ENCODE measurements around the gene PROSER2.

The PROSER2 gene

DNA sequence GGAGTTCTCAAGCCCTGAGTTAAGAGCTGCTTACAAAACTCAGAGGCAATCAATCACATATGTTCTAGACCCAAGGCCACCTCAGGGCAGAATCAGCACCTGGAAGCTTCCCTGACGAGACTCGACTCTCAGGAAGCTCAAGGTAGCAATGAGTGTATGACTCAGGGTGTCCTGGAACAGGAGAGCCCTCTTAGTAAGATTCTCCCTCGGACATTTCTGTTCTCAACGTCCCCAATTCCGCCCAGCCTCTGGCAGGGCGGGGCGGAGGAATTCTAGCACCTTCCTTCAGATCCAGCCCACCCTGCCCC, 39.6 kb upstream of the PROSER2 start:
- TF ChIP-seq, protein P1, sequence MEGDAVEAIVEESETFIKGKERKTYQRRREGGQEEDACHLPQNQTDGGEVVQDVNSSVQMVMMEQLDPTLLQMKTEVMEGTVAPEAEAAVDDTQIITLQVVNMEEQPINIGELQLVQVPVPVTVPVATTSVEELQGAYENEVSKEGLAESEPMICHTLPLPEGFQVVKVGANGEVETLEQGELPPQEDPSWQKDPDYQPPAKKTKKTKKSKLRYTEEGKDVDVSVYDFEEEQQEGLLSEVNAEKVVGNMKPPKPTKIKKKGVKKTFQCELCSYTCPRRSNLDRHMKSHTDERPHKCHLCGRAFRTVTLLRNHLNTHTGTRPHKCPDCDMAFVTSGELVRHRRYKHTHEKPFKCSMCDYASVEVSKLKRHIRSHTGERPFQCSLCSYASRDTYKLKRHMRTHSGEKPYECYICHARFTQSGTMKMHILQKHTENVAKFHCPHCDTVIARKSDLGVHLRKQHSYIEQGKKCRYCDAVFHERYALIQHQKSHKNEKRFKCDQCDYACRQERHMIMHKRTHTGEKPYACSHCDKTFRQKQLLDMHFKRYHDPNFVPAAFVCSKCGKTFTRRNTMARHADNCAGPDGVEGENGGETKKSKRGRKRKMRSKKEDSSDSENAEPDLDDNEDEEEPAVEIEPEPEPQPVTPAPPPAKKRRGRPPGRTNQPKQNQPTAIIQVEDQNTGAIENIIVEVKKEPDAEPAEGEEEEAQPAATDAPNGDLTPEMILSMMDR (conservative IDR thresholded peaks at IDR 0.05; ENCODE audit: low read depth, low read length), result no peak
- no peak for DNase-seq (ENCODE audit: low read depth)
- no peak overlapping the region for H3K4me3 ChIP-seq (ENCODE audit: low read depth, low read length)

DNA sequence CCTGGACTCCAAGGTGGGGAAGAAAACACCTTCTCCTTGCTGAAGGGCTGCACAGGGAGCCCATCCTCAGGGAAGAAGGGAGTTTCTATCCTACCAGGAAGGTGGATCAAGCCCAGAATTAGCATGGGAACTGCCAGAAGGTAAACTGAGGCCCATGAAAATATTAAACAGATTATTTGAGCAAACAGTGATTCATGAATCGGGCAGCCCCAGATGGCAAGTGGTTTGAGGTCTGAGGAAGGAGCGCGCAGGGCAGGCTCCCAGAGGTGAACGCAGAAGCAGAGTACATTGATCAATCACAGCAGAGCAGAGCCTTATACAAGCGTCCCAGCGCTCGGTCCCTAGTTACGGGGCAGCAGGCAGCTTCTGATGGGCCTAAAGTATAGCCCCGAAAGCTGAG, 35.8 kb upstream of the PROSER2 start:
- no peak overlapping the region for H3K4me3 ChIP-seq (ENCODE audit: low read depth, low read length)
- TF ChIP-seq, protein P1 (conservative IDR thresholded peaks at IDR 0.05; ENCODE audit: low read depth, low read length), result no peak
- DNase-seq (ENCODE audit: low read depth), result no peak

- H3K4me3 ChIP-seq (ENCODE audit: low read depth, low read length), result no peak overlapping the region
- no peak for DNase-seq (ENCODE audit: low read depth)
- TF ChIP-seq, protein P1 (conservative IDR thresholded peaks at IDR 0.05; ENCODE audit: low read depth, low read length), result no peak
Observed at GRCh38 chr10:11787846-11788245, 35.3 kb upstream of the PROSER2 start.

GRCh38 chr10:11789306-11789705, 33.9 kb upstream of the PROSER2 start:
- DNase-seq (ENCODE audit: low read depth), result no peak
- TF ChIP-seq, protein P1 (conservative IDR thresholded peaks at IDR 0.05; ENCODE audit: low read depth, low read length), result no peak

GRCh38 chr10:11789956-11790355, 33.2 kb upstream of the PROSER2 start:
- TF ChIP-seq, protein P1 (conservative IDR thresholded peaks at IDR 0.05; ENCODE audit: low read depth, low read length), result no peak
- no peak overlapping the region for H3K4me3 ChIP-seq (ENCODE audit: low read depth, low read length)
- no peak for DNase-seq (ENCODE audit: low read depth)

More at GRCh38 chr10:11789306-11789705, 33.9 kb upstream of the PROSER2 start:
- no peak overlapping the region for H3K4me3 ChIP-seq (ENCODE audit: low read depth, low read length)

DNA sequence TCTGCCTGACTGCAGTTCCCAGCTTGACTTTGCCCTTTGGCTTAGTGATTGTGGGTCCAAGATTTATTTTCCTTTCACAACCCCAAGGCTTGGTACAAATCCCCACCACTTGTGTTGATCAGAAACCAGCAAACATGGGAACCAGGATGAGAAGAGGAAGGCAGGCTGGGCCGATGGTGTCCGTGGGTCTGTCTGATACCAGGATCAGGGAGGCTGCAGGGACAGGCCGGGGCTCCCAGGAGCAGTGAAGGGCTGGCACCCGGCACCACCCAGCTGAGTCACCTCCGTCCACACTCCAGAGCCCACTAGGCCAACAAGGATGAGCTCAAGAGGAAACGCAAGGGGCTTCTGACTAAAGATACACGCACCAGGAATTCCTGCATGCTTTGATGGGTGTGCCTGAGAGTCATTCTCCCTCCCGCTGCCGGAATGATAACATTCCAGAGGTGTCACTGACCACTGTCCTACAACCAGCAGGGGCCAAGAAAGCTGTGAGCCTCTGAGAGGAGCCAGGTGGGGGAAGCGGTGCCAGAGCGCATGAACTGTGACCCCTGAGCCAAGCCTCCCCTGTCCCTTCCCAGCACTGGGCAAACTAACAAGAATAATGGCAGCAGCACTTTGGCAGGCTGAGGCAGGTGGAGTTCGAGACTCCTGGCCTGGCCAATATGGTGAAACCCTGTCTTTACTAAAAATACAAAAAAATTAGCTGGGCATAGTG, 29.2 kb upstream of the PROSER2 start:
- TF ChIP-seq, protein P1 (conservative IDR thresholded peaks at IDR 0.05; ENCODE audit: low read depth, low read length), result no peak
- peak; percentile 58 for DNase-seq (ENCODE audit: low read depth)
- no peak overlapping the region for H3K4me3 ChIP-seq (ENCODE audit: low read depth, low read length)

- DNase-seq (ENCODE audit: low read depth), result no peak
- no peak overlapping the region for H3K4me3 ChIP-seq (ENCODE audit: low read depth, low read length)
- TF ChIP-seq, protein P1 (conservative IDR thresholded peaks at IDR 0.05; ENCODE audit: low read depth, low read length), result no peak
Observed at GRCh38 chr10:11794566-11794965, 28.6 kb upstream of the PROSER2 start.

Data from choroid plexus epithelial cell (primary cell).